T-helper 22 cell (primary cell): ENCODE data around the gene ZNF473.
"Not testable (repeated sequence)": the region's sequence is repeated elsewhere in the genome, so short reads cannot be mapped to it uniquely, and the experiment has no call there.

Experiments
- DNase-seq: peaks from one replicate; pipeline ENCODE4 v3.0.0-alpha.2; 2020; ENCODE audit warnings: low read depth

Gene ZNF473

DNA sequence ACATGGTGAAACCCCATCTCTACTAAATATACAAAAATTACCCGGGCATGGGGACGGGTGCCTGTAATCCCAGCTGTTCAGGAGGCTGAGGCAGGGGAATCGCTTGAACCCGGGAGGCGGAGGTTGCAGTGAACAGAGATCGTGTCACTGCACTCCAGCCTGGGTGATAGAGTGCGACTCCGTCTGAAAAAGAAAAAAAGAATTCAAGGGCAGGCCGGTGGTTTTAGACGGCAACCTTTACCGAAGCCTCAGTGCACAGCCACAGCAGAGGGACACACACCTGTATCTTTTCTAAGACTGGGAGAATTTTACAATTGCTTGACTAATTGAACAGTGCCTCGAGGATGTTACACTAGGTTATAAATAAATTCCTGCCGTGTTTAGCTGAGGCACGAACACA, 73.9 kb downstream of the ZNF473 start:
- not testable (repeated sequence) for DNase-seq

DNA sequence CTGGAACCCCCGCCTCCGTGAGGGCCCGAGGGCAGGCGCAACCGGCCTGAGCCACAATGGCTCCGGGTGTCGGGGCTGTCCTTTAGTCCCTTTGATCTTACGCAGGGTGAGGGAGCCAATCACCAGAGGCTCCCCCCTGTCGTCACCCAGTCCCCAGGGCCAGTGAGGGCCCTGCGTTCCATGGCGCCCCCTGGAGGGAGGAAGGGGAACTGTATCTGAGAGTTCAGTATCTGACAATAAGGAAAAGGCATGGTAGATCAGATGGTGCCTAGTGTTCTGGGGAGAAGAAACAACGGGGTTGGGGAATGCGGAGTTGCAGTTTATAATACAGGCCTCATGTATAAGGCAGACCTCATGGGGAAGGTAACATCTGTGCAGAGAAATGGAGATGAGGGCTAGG, 75.1 kb downstream of the ZNF473 start:
- DNase-seq, result not testable (repeated sequence)
